ENCODE results near the gene LOX. TPM values are rescaled to one million over a fixed set of nuclear protein-coding genes. Genes with fewer than 3 reads are reported as not detected.
A peak's percentile ranks its signal among the peaks of the same experiment; 100 is the strongest.

LOX gene
- total RNA-seq, 4 donors from 2014 or later = 2.8 to 17.4 (median 11.9) TPM

DNA sequence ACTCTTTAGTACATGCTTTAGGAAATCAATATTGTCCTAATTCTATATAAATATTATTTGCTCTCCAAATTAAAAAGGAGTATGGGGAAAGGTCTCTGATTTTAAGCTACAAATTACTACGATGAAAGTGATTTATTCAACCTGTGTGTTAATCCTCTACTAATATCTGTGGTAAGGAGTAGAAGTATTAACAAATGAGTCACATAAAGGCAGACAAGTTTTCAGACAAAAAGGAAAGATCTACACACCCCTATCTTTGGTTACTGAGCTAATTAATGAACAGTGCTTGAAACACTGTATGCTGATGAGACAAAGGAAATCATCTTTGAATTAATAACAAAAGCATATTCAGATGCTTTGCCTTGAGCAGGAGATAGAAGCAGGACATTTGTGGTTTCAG is 15.9 kb downstream of the LOX start:
- TF ChIP-seq POLR2A (IDR thresholded peaks at IDR 0.05) (no peak), POLR2AphosphoS5 (IDR thresholded peaks at IDR 0.05) (no peak)
- TF ChIP-seq, protein P1, sequence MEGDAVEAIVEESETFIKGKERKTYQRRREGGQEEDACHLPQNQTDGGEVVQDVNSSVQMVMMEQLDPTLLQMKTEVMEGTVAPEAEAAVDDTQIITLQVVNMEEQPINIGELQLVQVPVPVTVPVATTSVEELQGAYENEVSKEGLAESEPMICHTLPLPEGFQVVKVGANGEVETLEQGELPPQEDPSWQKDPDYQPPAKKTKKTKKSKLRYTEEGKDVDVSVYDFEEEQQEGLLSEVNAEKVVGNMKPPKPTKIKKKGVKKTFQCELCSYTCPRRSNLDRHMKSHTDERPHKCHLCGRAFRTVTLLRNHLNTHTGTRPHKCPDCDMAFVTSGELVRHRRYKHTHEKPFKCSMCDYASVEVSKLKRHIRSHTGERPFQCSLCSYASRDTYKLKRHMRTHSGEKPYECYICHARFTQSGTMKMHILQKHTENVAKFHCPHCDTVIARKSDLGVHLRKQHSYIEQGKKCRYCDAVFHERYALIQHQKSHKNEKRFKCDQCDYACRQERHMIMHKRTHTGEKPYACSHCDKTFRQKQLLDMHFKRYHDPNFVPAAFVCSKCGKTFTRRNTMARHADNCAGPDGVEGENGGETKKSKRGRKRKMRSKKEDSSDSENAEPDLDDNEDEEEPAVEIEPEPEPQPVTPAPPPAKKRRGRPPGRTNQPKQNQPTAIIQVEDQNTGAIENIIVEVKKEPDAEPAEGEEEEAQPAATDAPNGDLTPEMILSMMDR (IDR thresholded peaks at IDR 0.05) = no peak

GRCh38 chr5:122056913-122057312 is 21.1 kb downstream of the LOX start:
- no peak for ATAC-seq
- H3K27me3 ChIP-seq = no peaks in the 10 kb centered on the region
- TF ChIP-seq EP300 (IDR thresholded peaks at IDR 0.05) = no peak
- no peak for TF ChIP-seq POLR2A (IDR thresholded peaks at IDR 0.05)
- TF ChIP-seq, protein P1 (IDR thresholded peaks at IDR 0.05) = no peak
- no peak for TF ChIP-seq POLR2AphosphoS5 (IDR thresholded peaks at IDR 0.05)

More for the DNA sequence above, 15.9 kb downstream of the LOX start:
- Histone ChIP-seq H3K9me3 (no peaks in the 10 kb centered on the region), H3K36me3 (no peaks in the 10 kb centered on the region), H3K4me1 (no peaks in the 10 kb centered on the region), H3K27me3 (no peaks in the 10 kb centered on the region), H3K4me3 (no peak overlapping the region), H3K27ac (no peak overlapping the region)
- ATAC-seq = no peak
- WGBS, 2 donors (ENCODE audit: low coverage in 1 of 2) = 80 to 82% methylated on average over 1 of the region's 1 CpG

DNA sequence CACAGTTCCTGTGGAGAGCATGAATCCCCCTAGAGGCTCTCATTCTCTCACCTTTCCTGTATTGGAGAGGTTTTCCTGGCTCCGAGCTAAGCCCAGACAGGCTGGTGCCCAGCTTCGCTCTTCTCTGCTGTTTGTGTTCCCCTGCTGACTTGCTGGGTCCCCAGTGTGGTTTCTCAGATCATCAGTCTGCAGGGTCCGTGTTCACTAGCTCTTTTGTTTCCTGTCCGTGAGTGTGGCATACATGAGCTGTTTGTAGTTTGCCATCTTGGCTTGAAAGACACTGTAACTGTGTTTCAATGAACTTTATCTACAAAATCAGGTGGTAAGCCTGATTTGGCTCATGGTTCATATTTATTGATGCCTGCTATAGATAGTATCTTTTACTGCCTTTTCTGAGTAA is 23.8 kb downstream of the LOX start:
- TF ChIP-seq, protein P1 (IDR thresholded peaks at IDR 0.05) = no peak
- TF ChIP-seq POLR2A (IDR thresholded peaks at IDR 0.05) = no peak
- TF ChIP-seq POLR2AphosphoS5 (IDR thresholded peaks at IDR 0.05) = no peak
- no peak for TF ChIP-seq EP300 (IDR thresholded peaks at IDR 0.05)
- Histone ChIP-seq H3K27me3 (no peaks in the 10 kb centered on the region), H3K36me3 (no peaks in the 10 kb centered on the region), H3K9me3 (no peaks in the 10 kb centered on the region), H3K4me1 (no peaks in the 10 kb centered on the region), H3K4me3 (no peak overlapping the region), H3K27ac (no peak overlapping the region)
- WGBS, 2 donors (ENCODE audit: low coverage in 1 of 2) = 75 to 78% methylated on average over 4 of the region's 4 CpGs
- ATAC-seq = peak; percentile 7

More at GRCh38 chr5:122056913-122057312, 21.1 kb downstream of the LOX start:
- no peak overlapping the region for H3K27ac ChIP-seq
- H3K36me3 ChIP-seq = no peaks in the 10 kb centered on the region
- no peak overlapping the region for H3K4me3 ChIP-seq
- H3K9me3 ChIP-seq = no peaks in the 10 kb centered on the region
- H3K4me1 ChIP-seq = no peaks in the 10 kb centered on the region

- Histone ChIP-seq H3K27ac (no peak overlapping the region), H3K9me3 (no peaks in the 10 kb centered on the region), H3K4me1 (no peaks in the 10 kb centered on the region), H3K27me3 (no peaks in the 10 kb centered on the region), H3K4me3 (no peak overlapping the region), H3K36me3 (no peaks in the 10 kb centered on the region)
- WGBS, 2 donors (ENCODE audit: low coverage in 1 of 2) = 80% methylated on average over 1 of the region's 4 CpGs; no CpG with 5 or more reads in 1 of the 2 donors
- TF ChIP-seq POLR2AphosphoS5 (IDR thresholded peaks at IDR 0.05) (no peak), POLR2A (IDR thresholded peaks at IDR 0.05) (no peak), EP300 (IDR thresholded peaks at IDR 0.05) (no peak)
- TF ChIP-seq, protein P1 (IDR thresholded peaks at IDR 0.05) = no peak
- peak; percentile 63 for ATAC-seq
Observed at GRCh38 chr5:122053181-122054109, 24.6 kb downstream of the LOX start.

DNA sequence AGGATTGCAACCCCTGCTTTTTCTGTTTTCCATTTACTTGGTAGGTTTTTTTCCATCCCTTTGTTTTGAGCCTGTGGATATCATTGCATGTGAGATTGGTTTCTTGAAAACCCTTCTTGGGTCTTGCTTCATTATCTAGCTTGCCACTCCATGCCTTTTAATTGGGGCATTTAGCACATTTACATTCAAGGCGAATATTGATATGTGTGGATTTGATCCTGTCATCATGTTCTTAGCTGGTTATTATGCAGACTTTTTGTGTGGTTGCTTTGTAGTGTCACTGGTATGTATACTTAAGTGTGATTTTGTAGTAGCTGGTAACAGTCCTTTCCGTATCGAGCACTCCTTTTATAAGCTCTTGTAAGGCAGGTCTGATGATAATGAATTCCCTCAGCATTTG is 26.5 kb downstream of the LOX start:
- WGBS, 2 donors (ENCODE audit: low coverage in 1 of 2) = 96 to 100% methylated on average over 2 to 3 of the region's 3 CpGs
- no peak for ATAC-seq
- H3K27me3 ChIP-seq = no peaks in the 10 kb centered on the region
- H3K27ac ChIP-seq = no peak overlapping the region
- no peaks in the 10 kb centered on the region for H3K9me3 ChIP-seq
- no peak overlapping the region for H3K4me3 ChIP-seq
- H3K36me3 ChIP-seq = no peaks in the 10 kb centered on the region
- H3K4me1 ChIP-seq = no peaks in the 10 kb centered on the region
- TF ChIP-seq POLR2A (IDR thresholded peaks at IDR 0.05) = no peak
- no peak for TF ChIP-seq POLR2AphosphoS5 (IDR thresholded peaks at IDR 0.05)
- TF ChIP-seq EP300 (IDR thresholded peaks at IDR 0.05) = no peak
- TF ChIP-seq, protein P1 (IDR thresholded peaks at IDR 0.05) = no peak

Data from gastroesophageal sphincter (tissue), 4 donors.